Lower leg skin (tissue), 4 donors: ENCODE measurements around the gene CSGALNACT2. TPM values are rescaled to one million over a fixed set of nuclear protein-coding genes. Genes with fewer than 3 reads are reported as not detected.

Experiments used
- DNase-seq, 2 donors: peaks; one replicate each; pipeline ENCODE4 v3.0.0-alpha.2; 2019; ENCODE audit warnings: low spot score in 2 of 2
- H3K4me3 ChIP-seq: fragments of 200-600 bp; sonication (generic); 2 replicates; pipeline ENCODE4 v1.5.1; 2017; ENCODE audit warnings: mild to moderate bottlenecking, low read depth; ENCODE audit not compliant: poor library complexity, severe bottlenecking
- POLR2A ChIP-seq, 2 donors: fragments of 450-650 bp; IDR thresholded peaks; one replicate each; pipeline ENCODE4 v1.6.1; 2016 to 2017; ENCODE audit warnings: antibody characterized with exemption in 2 of 2, mild to moderate bottlenecking in 1 of 2, moderate library complexity in 1 of 2
- WGBS, 2 donors: methylation state at CpG; one replicate each; pipeline ENCODE4 v1.1.5; 2018; 5-methylcytosine and 5-hydroxymethylcytosine counted together
- intact Hi-C: fragments of 100-400 bp; cut with DNase I; formaldehyde crosslinking; loops from one replicate; pipeline ENCODE4 v1.15.0; 2023; ENCODE audit warnings: low total_unique reads
- total RNA-seq, 4 donors: library from RNA; depleted of rRNA; stranded (reverse); fragments of >200 nt; gene quantifications; one replicate each; pipeline ENCODE4 v1.1.0, GENCODE V29; 2016
- TF ChIP-seq, protein P1 (sequence below), 3 donors: fragments of 450-650 bp; IDR thresholded peaks; one replicate each; pipeline ENCODE4 v1.5.1; 2016; ENCODE audit warnings: antibody characterized with exemption in 3 of 3, mild to moderate bottlenecking in 3 of 3, moderate library complexity in 2 of 3

CSGALNACT2 gene
- total RNA-seq, 4 donors from 2014 or later = 12.9 to 16.7 (median 15.4) TPM

DNA sequence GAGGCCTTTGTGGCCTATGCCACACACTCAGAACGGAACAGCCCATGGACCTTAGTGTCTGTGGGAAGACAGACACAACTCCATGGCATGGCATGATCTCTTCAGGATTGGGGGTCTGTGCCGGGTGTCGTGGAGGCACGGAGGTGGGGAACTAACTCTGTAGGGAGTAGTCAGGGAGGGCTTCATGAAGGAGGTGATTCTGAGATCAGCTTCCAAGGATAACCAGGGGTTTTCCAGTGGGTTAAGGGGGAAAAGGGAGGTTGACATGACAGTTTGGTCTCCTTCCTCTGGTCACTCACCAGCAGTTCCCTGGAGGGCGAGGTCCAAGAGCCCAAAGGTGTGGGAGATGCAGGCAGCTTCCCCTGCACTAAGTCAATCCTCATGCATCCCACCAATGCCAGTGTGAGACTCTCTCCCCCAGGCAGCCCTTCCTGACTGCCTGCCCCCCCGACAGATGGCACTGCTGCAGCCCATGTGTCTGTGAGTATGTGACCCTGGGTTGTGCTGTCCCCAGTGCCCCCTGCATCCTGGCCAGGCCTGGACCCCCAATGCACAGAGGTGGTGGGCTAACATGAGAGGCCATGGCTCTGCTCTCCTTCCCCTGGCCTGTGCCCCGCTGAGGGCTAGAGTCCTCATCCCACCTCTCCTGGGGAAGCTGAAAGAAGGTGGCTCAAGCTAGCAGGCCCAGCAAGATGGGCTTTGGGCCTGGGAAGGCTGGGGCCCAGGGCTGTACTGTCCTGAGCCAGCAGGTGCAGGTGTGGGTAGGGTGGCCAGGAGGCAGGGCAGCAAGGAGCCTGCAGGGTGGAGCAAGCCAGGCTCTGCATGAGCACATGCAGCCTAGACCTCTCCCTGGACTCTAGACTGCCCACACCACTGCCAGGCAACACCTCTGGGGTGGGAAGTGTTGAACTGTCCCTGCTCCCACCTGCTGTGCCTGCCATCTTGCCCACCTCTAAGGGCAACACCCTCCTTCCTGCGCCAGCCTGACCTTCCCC lies 88.9 kb downstream of the CSGALNACT2 start:
- DNase-seq = peak in 1 of 2 donors; percentile 72
- TF ChIP-seq, protein P1, sequence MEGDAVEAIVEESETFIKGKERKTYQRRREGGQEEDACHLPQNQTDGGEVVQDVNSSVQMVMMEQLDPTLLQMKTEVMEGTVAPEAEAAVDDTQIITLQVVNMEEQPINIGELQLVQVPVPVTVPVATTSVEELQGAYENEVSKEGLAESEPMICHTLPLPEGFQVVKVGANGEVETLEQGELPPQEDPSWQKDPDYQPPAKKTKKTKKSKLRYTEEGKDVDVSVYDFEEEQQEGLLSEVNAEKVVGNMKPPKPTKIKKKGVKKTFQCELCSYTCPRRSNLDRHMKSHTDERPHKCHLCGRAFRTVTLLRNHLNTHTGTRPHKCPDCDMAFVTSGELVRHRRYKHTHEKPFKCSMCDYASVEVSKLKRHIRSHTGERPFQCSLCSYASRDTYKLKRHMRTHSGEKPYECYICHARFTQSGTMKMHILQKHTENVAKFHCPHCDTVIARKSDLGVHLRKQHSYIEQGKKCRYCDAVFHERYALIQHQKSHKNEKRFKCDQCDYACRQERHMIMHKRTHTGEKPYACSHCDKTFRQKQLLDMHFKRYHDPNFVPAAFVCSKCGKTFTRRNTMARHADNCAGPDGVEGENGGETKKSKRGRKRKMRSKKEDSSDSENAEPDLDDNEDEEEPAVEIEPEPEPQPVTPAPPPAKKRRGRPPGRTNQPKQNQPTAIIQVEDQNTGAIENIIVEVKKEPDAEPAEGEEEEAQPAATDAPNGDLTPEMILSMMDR (IDR thresholded peaks at IDR 0.05) = no peak
- no peak for TF ChIP-seq POLR2A (IDR thresholded peaks at IDR 0.05)
- intact Hi-C loops = loop anchor here (10.0 kb wide), 1 partner anchor 182 kb away; no protein-coding TSS in a partner anchor
- WGBS, 2 donors = 89 to 94% methylated on average over 8 of the region's 8 CpGs
- no peak overlapping the region for H3K4me3 ChIP-seq

DNA sequence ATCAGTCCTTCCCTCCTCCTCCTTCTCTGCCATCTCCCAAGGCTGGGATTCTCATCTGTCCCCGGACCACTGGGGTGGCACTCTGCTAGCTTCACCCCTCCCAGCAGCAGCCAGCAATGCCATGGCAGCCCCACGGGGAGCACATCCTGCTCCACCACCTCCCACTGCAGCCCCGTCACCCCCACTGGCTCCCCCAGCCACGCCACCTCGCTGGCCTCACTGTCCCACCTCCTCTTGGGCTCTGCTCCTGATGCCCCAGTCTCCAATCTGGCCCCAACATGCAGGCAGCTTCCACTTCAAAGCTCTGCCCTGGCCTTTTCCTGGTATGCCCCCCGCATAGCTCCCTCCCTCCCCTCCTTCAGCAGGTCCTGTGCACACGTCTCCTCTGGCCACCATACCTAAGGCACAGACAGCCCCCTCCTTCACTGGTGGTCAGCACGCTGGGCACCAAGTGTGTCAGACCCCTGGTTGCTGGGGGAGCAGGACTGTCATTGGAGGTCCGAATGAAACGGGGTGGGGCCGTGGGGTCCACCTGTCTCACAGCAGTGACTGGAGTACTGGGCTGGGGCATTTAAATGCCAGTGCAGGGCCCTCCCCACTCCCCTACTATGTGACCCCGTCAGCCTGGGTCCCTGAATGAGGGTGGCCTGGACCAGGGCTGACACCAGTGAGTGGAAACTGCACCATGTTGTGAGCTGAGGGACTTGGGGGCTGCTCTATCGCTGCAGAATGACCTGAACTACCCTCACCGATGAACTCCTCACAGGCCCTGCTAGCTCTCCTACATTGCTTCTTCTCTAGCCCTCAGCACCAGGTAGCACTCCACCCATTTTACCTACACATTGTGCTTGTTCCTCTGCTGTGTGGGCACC lies 89.9 kb downstream of the CSGALNACT2 start:
- intact Hi-C loops = loop anchor here (10.0 kb wide), 1 partner anchor 183 kb away; no protein-coding TSS in a partner anchor
- 81 to 89% methylated on average over 14 of the region's 14 CpGs for WGBS, 2 donors
- no peak for TF ChIP-seq POLR2A (IDR thresholded peaks at IDR 0.05)
- TF ChIP-seq, protein P1 (IDR thresholded peaks at IDR 0.05) = no peak
- peak in 1 of 2 donors; percentile 76 for DNase-seq
- no peak overlapping the region for H3K4me3 ChIP-seq

DNA sequence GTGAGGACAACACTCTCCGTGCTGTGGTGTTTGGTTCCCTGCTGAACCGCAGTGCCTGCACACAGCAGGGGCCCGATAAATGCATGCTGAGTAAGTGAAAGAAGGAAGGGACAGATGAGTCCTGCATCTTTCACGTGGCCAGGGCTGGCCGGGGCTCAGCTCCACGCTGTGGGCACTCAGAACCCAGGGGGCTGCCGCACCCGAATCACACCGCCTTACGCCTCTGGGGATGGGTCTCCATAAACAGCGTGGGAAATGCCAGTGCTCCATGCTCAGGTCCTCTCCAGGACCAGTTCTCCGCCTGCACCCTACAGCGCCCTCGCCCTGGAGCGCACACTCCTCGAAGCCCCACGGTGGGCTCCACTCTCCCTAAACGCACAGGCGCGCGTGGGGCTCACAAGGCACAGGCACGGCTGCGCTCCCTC lies 90.5 kb downstream of the CSGALNACT2 start:
- intact Hi-C loops = loop anchor here (10.0 kb wide), 1 partner anchor 184 kb away; no protein-coding TSS in a partner anchor
- DNase-seq = peak in 1 of 2 donors; percentile 73
- no peak overlapping the region for H3K4me3 ChIP-seq
- 22 to 25% methylated on average over 15 to 23 of the region's 23 CpGs for WGBS, 2 donors
- no peak for TF ChIP-seq POLR2A (IDR thresholded peaks at IDR 0.05)
- TF ChIP-seq, protein P1 (IDR thresholded peaks at IDR 0.05) = no peak

DNA sequence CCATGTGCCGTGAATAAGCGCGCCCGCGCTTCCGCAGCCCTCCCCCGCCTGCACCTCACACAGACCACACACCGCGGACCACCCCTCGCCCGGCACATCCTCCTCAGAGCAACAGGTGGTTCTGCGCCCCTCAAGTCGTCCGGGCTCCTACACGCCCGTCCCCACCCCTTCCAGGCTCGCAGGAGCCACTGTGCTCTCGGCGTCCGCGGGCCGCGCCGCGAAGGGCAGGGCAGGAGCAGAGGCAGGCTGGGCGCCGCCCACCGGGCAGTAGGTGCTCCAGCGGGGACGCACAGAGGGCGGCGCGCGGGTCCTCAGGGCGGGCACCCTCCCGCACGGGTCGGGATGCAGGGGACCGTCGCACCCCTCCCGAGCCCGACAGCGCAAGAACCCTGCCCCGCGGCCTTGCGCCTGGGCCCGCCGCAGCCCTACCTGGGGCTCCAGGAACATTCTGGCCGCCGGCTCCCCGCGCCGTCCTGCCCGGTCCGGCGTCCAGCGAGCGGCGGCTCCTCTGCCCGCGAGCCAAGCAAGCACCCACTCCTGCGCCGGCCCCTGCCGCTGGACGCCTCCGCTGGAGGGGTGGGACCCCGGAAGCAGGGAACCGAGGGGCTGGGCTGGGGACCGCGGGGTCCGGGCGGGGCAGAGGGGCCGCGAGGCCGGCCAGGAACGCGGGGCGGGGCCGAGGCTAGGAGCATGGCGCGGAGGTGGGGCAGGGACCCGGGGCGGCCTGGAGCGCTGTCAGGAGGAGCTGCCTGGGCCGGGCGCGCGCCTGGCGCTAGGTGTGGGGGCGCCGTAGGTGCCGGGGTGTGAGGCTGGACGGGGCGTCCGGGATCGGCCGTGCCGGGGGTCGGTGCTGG lies 91.2 kb downstream of the CSGALNACT2 start:
- DNase-seq = peak in 1 of 2 donors; percentile 80
- WGBS, 2 donors = 0 to 2% methylated on average over 14 to 52 of the region's 99 CpGs
- TF ChIP-seq, protein P1 (IDR thresholded peaks at IDR 0.05) = no peak
- no peak for TF ChIP-seq POLR2A (IDR thresholded peaks at IDR 0.05)
- H3K4me3 ChIP-seq = no peak overlapping the region
- intact Hi-C loops = loop anchor here (10.0 kb wide), 1 partner anchor 185 kb away; no protein-coding TSS in a partner anchor
